Prostate gland (tissue), 2 donors: ENCODE results near the gene PHIP. TPM values are rescaled to one million over a fixed set of nuclear protein-coding genes. Genes with fewer than 3 reads are reported as not detected.

ENCODE experiments used
- DNase-seq: peaks from one replicate; pipeline ENCODE4 v3.0.0-alpha.2; 2019; ENCODE audit warnings: low spot score
- H3K27ac ChIP-seq, 2 donors: fragments of 200-600 bp; sonication (generic); 2 replicates each; pipeline ENCODE4 v1.5.1; 2017 to 2019
- H3K27me3 ChIP-seq: fragments of 200-600 bp; sonication (generic); replicated peaks from 2 replicates; pipeline ENCODE4 v1.5.1; 2019; ENCODE audit not compliant: insufficient read depth
- H3K36me3 ChIP-seq, 2 donors: fragments of 200-600 bp; sonication (generic); 1 replicate in 1 of 2; 2 replicates in 1 of 2; pipeline versions ENCODE4 v1.5.1 to v1.8.1; 2017 to 2019
- H3K4me1 ChIP-seq: fragments of 200-600 bp; sonication (generic); replicated peaks from 2 replicates; pipeline ENCODE4 v1.5.1; 2019
- H3K4me3 ChIP-seq, 2 donors: fragments of 200-600 bp; sonication (generic); 2 replicates each; pipeline ENCODE4 v1.5.1; 2017 to 2019
- H3K9me3 ChIP-seq: fragments of 200-600 bp; sonication (generic); 2 replicates; pipeline ENCODE4 v1.5.1; 2017
- POLR2A ChIP-seq: fragments of 450-650 bp; IDR thresholded peaks from one replicate; pipeline ENCODE4 v1.6.1; 2016; ENCODE audit warnings: antibody characterized with exemption, mild to moderate bottlenecking
- POLR2AphosphoS5 ChIP-seq: sonication (generic); formaldehyde crosslinking; IDR thresholded peaks from one replicate; pipeline ENCODE4 v1.6.1; 2017; ENCODE audit warnings: antibody characterized with exemption
- WGBS: methylation state at CpG from one replicate; pipeline ENCODE4 v1.1.5; 2018; 5-methylcytosine and 5-hydroxymethylcytosine counted together
- intact Hi-C: fragments of 100-400 bp; cut with DNase I; formaldehyde crosslinking; loops from one replicate; pipeline ENCODE4 v1.14.2; 2022
- total RNA-seq, 2 donors: library from RNA; depleted of rRNA; stranded (reverse); fragments of >200 nt; gene quantifications; one replicate each; pipeline ENCODE4 v1.1.0, GENCODE V29; 2016
- TF ChIP-seq, protein P1 (sequence below), 4 experiments: fragments of 200-600 bp in 2 of 4; fragments of 450-650 bp in 2 of 4; sonication (generic) in 2 of 4; IDR thresholded peaks; 1 replicate in 3 of 4; 2 replicates in 1 of 4; pipeline ENCODE4 v1.5.1; 2016 to 2019; ENCODE audit warnings: antibody characterized with exemption in 4 of 4, mild to moderate bottlenecking in 2 of 4, moderate library complexity in 2 of 4

Gene PHIP
- total RNA-seq, 2 donors from 2014 or later, result 29.6 to 31.8 TPM

DNA sequence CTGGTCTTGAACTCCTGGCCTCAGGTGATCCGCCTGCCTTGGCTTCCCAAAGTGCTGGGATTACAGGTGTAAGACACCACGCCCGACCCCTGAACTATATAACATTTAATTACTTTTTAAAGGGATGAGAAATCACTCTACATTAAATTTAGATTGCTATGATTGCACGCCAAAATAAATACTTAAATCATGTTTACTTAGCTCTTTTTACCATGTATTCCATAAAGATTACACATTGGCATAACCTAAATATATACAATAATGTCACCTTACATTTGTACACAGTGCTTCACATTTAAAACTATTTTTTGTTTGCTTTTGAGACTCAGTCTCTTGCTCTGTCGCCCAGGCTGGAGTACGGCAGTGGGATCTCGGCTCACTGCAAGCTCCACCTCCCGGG is 124.3 kb downstream of the PHIP start:
- TF ChIP-seq POLR2A (no peak), POLR2AphosphoS5 (no peak)
- TF ChIP-seq, protein P1, sequence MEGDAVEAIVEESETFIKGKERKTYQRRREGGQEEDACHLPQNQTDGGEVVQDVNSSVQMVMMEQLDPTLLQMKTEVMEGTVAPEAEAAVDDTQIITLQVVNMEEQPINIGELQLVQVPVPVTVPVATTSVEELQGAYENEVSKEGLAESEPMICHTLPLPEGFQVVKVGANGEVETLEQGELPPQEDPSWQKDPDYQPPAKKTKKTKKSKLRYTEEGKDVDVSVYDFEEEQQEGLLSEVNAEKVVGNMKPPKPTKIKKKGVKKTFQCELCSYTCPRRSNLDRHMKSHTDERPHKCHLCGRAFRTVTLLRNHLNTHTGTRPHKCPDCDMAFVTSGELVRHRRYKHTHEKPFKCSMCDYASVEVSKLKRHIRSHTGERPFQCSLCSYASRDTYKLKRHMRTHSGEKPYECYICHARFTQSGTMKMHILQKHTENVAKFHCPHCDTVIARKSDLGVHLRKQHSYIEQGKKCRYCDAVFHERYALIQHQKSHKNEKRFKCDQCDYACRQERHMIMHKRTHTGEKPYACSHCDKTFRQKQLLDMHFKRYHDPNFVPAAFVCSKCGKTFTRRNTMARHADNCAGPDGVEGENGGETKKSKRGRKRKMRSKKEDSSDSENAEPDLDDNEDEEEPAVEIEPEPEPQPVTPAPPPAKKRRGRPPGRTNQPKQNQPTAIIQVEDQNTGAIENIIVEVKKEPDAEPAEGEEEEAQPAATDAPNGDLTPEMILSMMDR (IDR thresholded peaks at IDR 0.05), result no peak
- H3K4me1 ChIP-seq, result no peaks in the 10 kb centered on the region
- no peak for DNase-seq
- H3K27me3 ChIP-seq, result no peaks in the 10 kb centered on the region
- no peak overlapping the region for H3K4me3 ChIP-seq
- H3K27ac ChIP-seq, result no peak overlapping the region
- intact Hi-C loops, result no loop called here
- WGBS, result 84% methylated on average over 8 of the region's 8 CpGs
- H3K36me3 ChIP-seq, result peaks cover 0 to 9% of the 10 kb centered on the region in 2 donors
- no peaks in the 10 kb centered on the region for H3K9me3 ChIP-seq

DNA sequence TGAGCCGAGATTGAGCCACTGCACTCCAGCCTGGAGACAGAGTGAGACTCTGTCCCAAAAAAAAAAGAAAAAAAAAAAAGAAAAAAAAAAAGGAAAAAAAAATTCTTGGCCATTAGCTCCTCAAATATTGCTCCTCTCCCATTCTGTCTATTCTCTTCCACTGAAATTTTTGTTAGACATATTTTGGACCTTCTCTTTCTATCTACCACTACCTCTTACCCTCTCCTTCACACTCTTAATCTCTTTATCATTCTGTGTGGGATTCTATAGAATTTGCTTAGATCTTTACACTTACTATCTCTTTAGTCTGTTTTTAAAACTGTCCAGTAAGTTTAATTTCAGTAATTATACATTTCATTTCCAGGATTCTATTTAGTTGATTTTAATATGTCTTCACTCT is 125.7 kb downstream of the PHIP start:
- Histone ChIP-seq H3K4me1 (no peaks in the 10 kb centered on the region), H3K36me3 (peaks cover 0 to 9% of the 10 kb centered on the region in 2 donors), H3K4me3 (no peak overlapping the region), H3K27me3 (no peaks in the 10 kb centered on the region), H3K9me3 (no peaks in the 10 kb centered on the region), H3K27ac (no peak overlapping the region)
- intact Hi-C loops, result no loop called here
- DNase-seq, result no peak
- no peak for TF ChIP-seq POLR2AphosphoS5
- no peak for TF ChIP-seq POLR2A
- TF ChIP-seq, protein P1 (IDR thresholded peaks at IDR 0.05), result no peak
- 95% methylated on average over 1 of the region's 1 CpG for WGBS

DNA sequence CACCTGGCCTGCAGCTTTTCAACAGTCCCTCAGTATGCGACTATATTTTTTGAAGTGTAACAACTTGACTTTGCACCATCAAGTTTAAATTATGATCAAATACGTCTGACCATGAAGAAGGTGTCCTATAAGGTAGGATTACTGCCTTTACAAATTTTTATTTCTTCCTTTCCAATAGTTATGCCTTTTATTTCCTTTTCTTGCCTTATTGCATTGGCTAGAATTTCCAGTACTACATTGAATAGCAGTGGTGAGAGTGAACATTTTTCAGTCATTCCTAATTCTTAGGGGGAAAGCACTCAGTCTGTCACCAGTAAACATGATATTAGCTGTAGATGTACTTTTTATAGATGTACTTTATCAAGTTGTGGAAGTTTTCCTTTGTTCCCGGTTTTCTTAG is 129.3 kb downstream of the PHIP start:
- 97% methylated on average over 3 of the region's 3 CpGs for WGBS
- H3K4me3 ChIP-seq, result no peak overlapping the region
- H3K27ac ChIP-seq, result no peak overlapping the region
- H3K9me3 ChIP-seq, result no peaks in the 10 kb centered on the region
- no peak for DNase-seq
- TF ChIP-seq, protein P1 (IDR thresholded peaks at IDR 0.05), result no peak
- no peak for TF ChIP-seq POLR2AphosphoS5
- TF ChIP-seq POLR2A, result no peak
- no peaks in the 10 kb centered on the region for H3K27me3 ChIP-seq
- H3K4me1 ChIP-seq, result no peaks in the 10 kb centered on the region
- peaks cover 0 to 6% of the 10 kb centered on the region in 2 donors for H3K36me3 ChIP-seq
- intact Hi-C loops, result no loop called here

DNA sequence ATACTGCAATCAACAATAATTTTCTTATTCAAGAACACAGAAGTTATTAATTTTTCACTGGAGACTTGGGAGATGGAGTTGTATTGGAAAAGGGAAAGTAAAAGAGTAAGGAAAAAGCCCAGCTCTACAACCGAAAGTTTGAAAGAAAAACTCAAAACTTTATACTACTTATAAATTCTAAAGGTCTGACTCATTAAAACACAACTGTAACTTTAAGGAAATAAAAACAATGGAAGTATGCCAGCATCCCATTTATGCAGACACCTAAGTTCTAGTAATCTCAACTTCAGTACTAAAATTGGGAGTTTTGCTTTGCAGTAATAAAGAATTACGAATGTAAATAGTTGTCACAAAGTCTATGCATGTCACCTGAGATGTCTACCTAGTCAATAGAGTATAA is 130.1 kb downstream of the PHIP start:
- Histone ChIP-seq H3K27ac (no peak overlapping the region), H3K27me3 (no peaks in the 10 kb centered on the region), H3K4me3 (no peak overlapping the region), H3K9me3 (no peaks in the 10 kb centered on the region), H3K36me3 (peaks cover 0 to 4% of the 10 kb centered on the region in 2 donors), H3K4me1 (no peaks in the 10 kb centered on the region)
- DNase-seq, result no peak
- TF ChIP-seq, protein P1 (IDR thresholded peaks at IDR 0.05), result no peak
- TF ChIP-seq POLR2AphosphoS5 (no peak), POLR2A (no peak)
- intact Hi-C loops, result no loop called here
- 85% methylated on average over 2 of the region's 2 CpGs for WGBS

DNA sequence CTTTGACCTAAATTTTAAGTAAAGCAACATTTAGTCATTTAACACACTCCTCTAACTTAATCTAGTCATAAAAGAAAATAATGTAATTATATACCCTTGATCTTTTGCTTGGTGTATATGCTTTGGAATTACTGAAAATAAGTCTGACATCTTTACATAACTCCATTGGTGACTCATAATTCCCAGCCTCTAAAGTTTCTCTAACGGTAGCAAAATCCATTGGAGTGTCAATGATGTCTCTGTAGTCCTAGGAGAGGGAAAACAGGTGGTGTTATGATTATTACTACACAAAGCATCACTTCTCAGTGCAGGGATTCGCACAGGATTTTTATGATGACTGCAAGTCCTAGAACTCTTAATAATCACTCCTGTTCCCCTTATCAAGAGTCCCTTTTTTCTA is 130.5 kb downstream of the PHIP start:
- intact Hi-C loops, result no loop called here
- Histone ChIP-seq H3K4me3 (no peak overlapping the region), H3K4me1 (no peaks in the 10 kb centered on the region), H3K27ac (no peak overlapping the region), H3K9me3 (no peaks in the 10 kb centered on the region), H3K36me3 (peaks cover 0 to 4% of the 10 kb centered on the region in 2 donors), H3K27me3 (no peaks in the 10 kb centered on the region)
- DNase-seq, result no peak
- 61% methylated on average over 2 of the region's 2 CpGs for WGBS
- TF ChIP-seq, protein P1 (IDR thresholded peaks at IDR 0.05), result no peak
- TF ChIP-seq POLR2A (no peak), POLR2AphosphoS5 (no peak)
